IMR-90 (cell line): ENCODE data around the gene ANXA3. TPM values are rescaled to one million over a fixed set of nuclear protein-coding genes. Genes with fewer than 3 reads are reported as not detected.

ENCODE experiments used
- ATAC-seq: fragments of 200-7000 bp; cut with Tn5 transposase; 2 replicates; pipeline ENCODE4 v1.9.1; 2020; ENCODE audit warnings: low read depth, mild to moderate bottlenecking, moderate library complexity
- BruUV-seq: library from RNA; stranded (reverse); fragments of 400-500 nt; replicated peaks from 2 replicates; lab custom pipeline; 2021; lab: Mats Ljungman, UMichigan
- CTCF ChIA-PET: fragments of 300-600 bp; formaldehyde crosslinking; extraction: SDS; loops from one replicate; lab custom pipeline; 2021; ENCODE audit warnings: antibody characterized with exemption; lab: Yijun Ruan, JAX
- POLR2A ChIA-PET: fragments of 300-600 bp; sonication (Branson Sonifier 250); formaldehyde crosslinking; loops from one replicate; lab custom pipeline; 2022; ENCODE audit warnings: antibody characterized with exemption; ENCODE audit not compliant: unreplicated experiment; lab: Charles Lee
- DNase-seq: peaks from one replicate; pipeline ENCODE4 v3.0.0; 2013
- H2AFZ ChIP-seq: replicated peaks from 2 replicates; pipeline ENCODE3; 2013; ENCODE audit warnings: low read length, mild to moderate bottlenecking; ENCODE audit not compliant: poor library complexity
- H2AK5ac ChIP-seq: 2 replicates; pipeline ENCODE4 v1.6.1; 2013; ENCODE audit warnings: low read depth, low read length, inconsistent platforms
- H2AK9ac ChIP-seq: replicated peaks from 2 replicates; pipeline ENCODE3; 2013; ENCODE audit warnings: mild to moderate bottlenecking, low read depth, low read length, moderate library complexity; ENCODE audit not compliant: poor library complexity
- H2BK120ac ChIP-seq: 2 replicates; pipeline ENCODE4 v1.6.1; 2013; ENCODE audit warnings: low read depth, low read length, inconsistent platforms
- H2BK15ac ChIP-seq: 3 replicates; pipeline ENCODE4 v1.6.1; 2013; ENCODE audit warnings: low read depth, low read length, inconsistent platforms
- H2BK20ac ChIP-seq: 2 replicates; pipeline ENCODE4 v1.6.1; 2013; ENCODE audit warnings: low read depth, mild to moderate bottlenecking, inconsistent platforms, low read length, moderate library complexity
- H2BK5ac ChIP-seq: 2 replicates; pipeline ENCODE4 v1.6.1; 2013; ENCODE audit warnings: mild to moderate bottlenecking, low read depth, low read length, inconsistent platforms; ENCODE audit not compliant: poor library complexity, severe bottlenecking
- H3K14ac ChIP-seq: replicated peaks from 2 replicates; pipeline ENCODE4 v1.6.1; 2013; ENCODE audit warnings: low read depth, low read length, inconsistent platforms
- H3K18ac ChIP-seq: 2 replicates; pipeline ENCODE4 v1.6.1; 2013; ENCODE audit warnings: low read depth, low read length, control low read depth
- H3K23ac ChIP-seq: 2 replicates; pipeline ENCODE4 v1.6.1; 2013; ENCODE audit warnings: low read depth, low read length, inconsistent platforms
- H3K27ac ChIP-seq: 2 replicates; pipeline ENCODE4 v1.5.1; 2013; ENCODE audit warnings: mild to moderate bottlenecking, control low read depth, low read length; ENCODE audit not compliant: insufficient read depth
- H3K27me3 ChIP-seq: 2 replicates; pipeline ENCODE4 v1.6.1; 2013; ENCODE audit warnings: low read length; ENCODE audit not compliant: control insufficient read depth, insufficient read depth
- H3K36me3 ChIP-seq: 2 replicates; pipeline ENCODE4 v1.6.1; 2013; ENCODE audit warnings: low read length, mixed read lengths; ENCODE audit not compliant: control insufficient read depth, insufficient read depth
- H3K4ac ChIP-seq: 2 replicates; pipeline ENCODE4 v1.6.1; 2013; ENCODE audit warnings: low read depth, low read length, inconsistent platforms
- H3K4me1 ChIP-seq: 2 replicates; pipeline ENCODE4 v1.6.1; 2013; ENCODE audit warnings: low read length, mixed read lengths; ENCODE audit not compliant: control insufficient read depth, insufficient read depth
- H3K4me2 ChIP-seq: 2 replicates; pipeline ENCODE4 v1.6.1; 2013; ENCODE audit warnings: low read depth, mild to moderate bottlenecking, control low read depth, low read length, moderate library complexity
- H3K4me3 ChIP-seq: 2 replicates; pipeline ENCODE4 v1.5.1; 2013; ENCODE audit warnings: low read depth, mild to moderate bottlenecking, control low read depth, low read length, moderate library complexity; ENCODE audit not compliant: insufficient read depth
- H3K56ac ChIP-seq: 2 replicates; pipeline ENCODE4 v1.6.1; 2013; ENCODE audit warnings: low read length, inconsistent platforms; ENCODE audit not compliant: insufficient read depth; ENCODE audit errors: extremely low read depth
- H3K79me1 ChIP-seq, 2 experiments: 2 replicates each; pipeline ENCODE4 v1.6.1; 2013; ENCODE audit warnings: low read length in 2 of 2, inconsistent platforms in 1 of 2, low read depth in 1 of 2
- H3K9ac ChIP-seq: 2 replicates; pipeline ENCODE4 v1.6.1; 2013; ENCODE audit warnings: low read depth, low read length, control low read depth
- H3K9me1 ChIP-seq: 2 replicates; pipeline ENCODE4 v1.6.1; 2013; ENCODE audit warnings: low read length, inconsistent platforms; ENCODE audit not compliant: insufficient read depth
- H3K9me3 ChIP-seq: 2 replicates; pipeline ENCODE4 v1.6.1; 2013; ENCODE audit warnings: low read length; ENCODE audit not compliant: control insufficient read depth, insufficient read depth
- H4K20me1 ChIP-seq: 2 replicates; pipeline ENCODE4 v1.6.1; 2013; ENCODE audit warnings: low read length, inconsistent platforms; ENCODE audit not compliant: insufficient read depth
- H4K5ac ChIP-seq: 2 replicates; pipeline ENCODE4 v1.6.1; 2013; ENCODE audit warnings: mild to moderate bottlenecking, low read depth, low read length, control low read depth
- H4K8ac ChIP-seq, 2 experiments: 2 replicates each; pipeline ENCODE4 v1.6.1; 2013; ENCODE audit warnings: low read depth in 2 of 2, low read length in 2 of 2, control low read depth in 1 of 2, inconsistent platforms in 1 of 2
- H4K91ac ChIP-seq: 2 replicates; pipeline ENCODE4 v1.6.1; 2013; ENCODE audit warnings: low read depth, low read length, inconsistent platforms; ENCODE audit not compliant: insufficient read depth
- CHD1 ChIP-seq: IDR thresholded peaks from 2 replicates; pipeline ENCODE4 v1.6.1; 2012; ENCODE audit warnings: low read depth, low read length, improper control_type of control experiment
- FOS ChIP-seq: fragments of 150-350 bp; IDR thresholded peaks from 2 replicates; pipeline ENCODE4 v1.6.1; 2016; ENCODE audit warnings: low read depth, low read length
- MAFK ChIP-seq: IDR thresholded peaks from 2 replicates; pipeline ENCODE4 v1.6.1; 2012; ENCODE audit warnings: low read depth, low read length, improper control_type of control experiment
- MAZ ChIP-seq: IDR thresholded peaks from 2 replicates; pipeline ENCODE4 v1.6.1; 2012; ENCODE audit warnings: low read depth, mild to moderate bottlenecking, low read length, improper control_type of control experiment, moderate library complexity, borderline replicate concordance
- MXI1 ChIP-seq: IDR thresholded peaks from 2 replicates; pipeline ENCODE4 v1.6.1; 2012; ENCODE audit warnings: low read depth, mild to moderate bottlenecking, low read length, moderate library complexity, borderline replicate concordance
- POLR2A ChIP-seq: IDR thresholded peaks from 2 replicates; pipeline ENCODE4 v1.6.1; 2012; ENCODE audit warnings: mild to moderate bottlenecking, low read depth, low read length
- RCOR1 ChIP-seq: IDR thresholded peaks from 2 replicates; pipeline ENCODE4 v1.6.1; 2012; ENCODE audit warnings: mild to moderate bottlenecking, low read length, improper control_type of control experiment; ENCODE audit not compliant: insufficient replicate concordance
- SMC3 ChIP-seq: fragments of 150-350 bp; IDR thresholded peaks from 2 replicates; pipeline ENCODE4 v1.6.1; 2016; ENCODE audit warnings: low read depth, mild to moderate bottlenecking, antibody characterized with exemption, low read length, moderate library complexity
- WGBS, 2 experiments: methylation state at CpG; one replicate each; pipeline versions ENCODE4 v1.1.5 to v1.1.7; 2013; ENCODE audit warnings: missing lambda C conversion rate in 2 of 2; ENCODE audit not compliant: insufficient read length in 1 of 2; ENCODE audit errors: extremely low coverage in 2 of 2; 5-methylcytosine and 5-hydroxymethylcytosine counted together
- dilution Hi-C: fragments of 300-500 bp; cut with HindIII; formaldehyde crosslinking; loops from one replicate; pipeline ENCODE4 v1.14.3; 2018; ENCODE audit warnings: low sequenced_read_pairs; ENCODE audit not compliant: unreplicated experiment
- in situ Hi-C: fragments of 300-500 bp; cut with MboI; formaldehyde crosslinking; loops from 3 replicates; pipeline ENCODE4 v1.14.3; 2019; ENCODE audit warnings: low sequenced_read_pairs, inconsistent platforms, mixed read lengths
- intact Hi-C: fragments of 100-400 bp; cut with micrococcal nuclease; formaldehyde crosslinking; loops from 2 replicates; pipeline ENCODE4 v1.10.0; 2022
- polyA plus RNA-seq, 3 experiments: library from polyadenylated mRNA; depleted of rRNA; stranded (reverse); fragments of >200 nt; gene quantifications; 2 replicates each; pipeline ENCODE4 v1.2.3, GENCODE V29; 2012; ENCODE audit warnings: low replicate concordance in 1 of 3
- total RNA-seq: library from RNA; depleted of rRNA; stranded (reverse); fragments of >200 nt; gene quantifications from 2 replicates; pipeline ENCODE4 v1.2.3, GENCODE V29; 2012
- TF ChIP-seq, protein P1 (sequence below): fragments of 150-350 bp; IDR thresholded peaks from 2 replicates; pipeline ENCODE4 v1.6.1; 2017; ENCODE audit warnings: mild to moderate bottlenecking, antibody characterized with exemption, low read length, low read depth

ANXA3 gene
- total and polyA plus RNA-seq, 2 of the 4 experiments (the other 2 are of a cell fraction) = 4.2 to 5.0 TPM

DNA sequence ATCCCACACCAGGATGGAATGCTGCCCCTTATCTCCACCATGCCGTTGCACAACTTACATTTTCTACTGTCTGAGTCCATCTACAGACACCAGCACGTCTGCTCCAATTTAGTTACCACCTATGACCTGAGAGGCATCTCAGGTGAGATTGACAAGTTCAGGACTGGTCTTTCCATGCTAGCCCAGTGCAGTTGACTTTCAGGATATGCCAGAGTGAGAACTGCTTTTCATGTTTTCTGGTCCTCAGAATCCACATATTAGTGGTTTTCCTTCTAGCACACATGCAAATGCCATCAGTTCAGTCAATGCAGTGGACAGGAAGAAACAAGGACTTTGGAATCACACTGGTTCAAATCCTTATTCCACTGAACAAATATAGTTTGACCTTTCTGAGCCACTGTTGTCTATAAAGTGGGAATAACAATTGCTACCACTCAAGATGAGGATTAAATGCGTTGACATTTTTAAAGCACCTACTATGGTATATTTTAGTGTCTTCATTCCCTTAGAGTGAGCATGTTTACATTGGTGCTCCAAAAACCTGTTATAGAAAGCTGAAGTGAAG is 38.1 kb upstream of the ANXA3 start:
- no peaks in the 10 kb centered on the region for H3K4me1 ChIP-seq
- WGBS, 2 experiments = 30% methylated on average over 2 of the region's 3 CpGs; no CpG with 5 or more reads in 1 of the 2 experiments
- H3K23ac ChIP-seq = no peak overlapping the region
- H4K20me1 ChIP-seq = no peaks in the 10 kb centered on the region
- intact Hi-C loops (loop anchor here (5.0 kb wide), 1 partner anchor 456 kb away; the partner anchor contains the start of gene FRAS1), dilution Hi-C loops (no loop called here), in situ Hi-C loops (loop anchor here (10.0 kb wide), 1 partner anchor 559 kb away; no protein-coding TSS in a partner anchor)
- no peak overlapping the region for H2BK5ac ChIP-seq
- DNase-seq (no peak), ATAC-seq (no peak)
- BruUV-seq = no TSS peak
- H3K9me1 ChIP-seq = no peaks in the 10 kb centered on the region
- TF ChIP-seq POLR2A = no peak
- TF ChIP-seq, protein P1, sequence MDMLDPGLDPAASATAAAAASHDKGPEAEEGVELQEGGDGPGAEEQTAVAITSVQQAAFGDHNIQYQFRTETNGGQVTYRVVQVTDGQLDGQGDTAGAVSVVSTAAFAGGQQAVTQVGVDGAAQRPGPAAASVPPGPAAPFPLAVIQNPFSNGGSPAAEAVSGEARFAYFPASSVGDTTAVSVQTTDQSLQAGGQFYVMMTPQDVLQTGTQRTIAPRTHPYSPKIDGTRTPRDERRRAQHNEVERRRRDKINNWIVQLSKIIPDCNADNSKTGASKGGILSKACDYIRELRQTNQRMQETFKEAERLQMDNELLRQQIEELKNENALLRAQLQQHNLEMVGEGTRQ = no peak
- TF ChIP-seq CHD1 = no peak
- TF ChIP-seq MAFK = no peak
- no peak for TF ChIP-seq RCOR1
- TF ChIP-seq FOS = no peak
- no peak for TF ChIP-seq MXI1
- no peak for TF ChIP-seq SMC3
- no peak for TF ChIP-seq MAZ
- no peak overlapping the region for H3K4me3 ChIP-seq
- no peak overlapping the region for H4K5ac ChIP-seq
- H3K79me1 ChIP-seq = no peaks in the 10 kb centered on the region
- H3K4me2 ChIP-seq = no peak overlapping the region
- ChIA-PET POLR2A (no interaction called here), CTCF (interaction anchor here (0.6 kb wide), 2 partner anchors 41 to 554 kb away, joined by 3 read pairs; no protein-coding TSS in a partner anchor)
- no peak overlapping the region for H3K27ac ChIP-seq
- H4K91ac ChIP-seq = no peak overlapping the region
- H2BK20ac ChIP-seq = no peak overlapping the region
- H2BK15ac ChIP-seq = no peak overlapping the region
- peaks cover 4% of the 10 kb centered on the region; the same call in 1 of the 2 replicates for H3K27me3 ChIP-seq
- no peak overlapping the region for H2AFZ ChIP-seq
- no peak overlapping the region for H4K8ac ChIP-seq
- H3K4ac ChIP-seq = no peak overlapping the region
- H3K14ac ChIP-seq = no peak overlapping the region
- H2BK120ac ChIP-seq = no peak overlapping the region
- no peaks in the 10 kb centered on the region for H3K9me3 ChIP-seq
- no peak overlapping the region for H2AK5ac ChIP-seq
- no peak overlapping the region for H3K9ac ChIP-seq
- no peak overlapping the region for H3K18ac ChIP-seq
- no peaks in the 10 kb centered on the region for H3K36me3 ChIP-seq
- no peak overlapping the region for H3K56ac ChIP-seq
- H2AK9ac ChIP-seq = no peak overlapping the region
